Esophagus squamous epithelium (tissue), 4 donors: Measurements from ENCODE around the gene RNF7.

Experiments used
- CTCF ChIP-seq, 6 experiments: fragments of 450-650 bp in 4 of 6; fragments of 200-600 bp in 2 of 6; sonication (generic) in 2 of 6; IDR thresholded peaks; one replicate each; pipeline ENCODE4 v1.5.1; 2016 to 2019; ENCODE audit warnings: antibody characterized with exemption in 6 of 6, mild to moderate bottlenecking in 4 of 6, moderate library complexity in 4 of 6
- POLR2A ChIP-seq, 4 donors: fragments of 450-650 bp; IDR thresholded peaks; one replicate each; pipeline ENCODE4 v1.6.1; 2017; ENCODE audit warnings: antibody characterized with exemption in 4 of 4, mild to moderate bottlenecking in 4 of 4, moderate library complexity in 3 of 4

DNA sequence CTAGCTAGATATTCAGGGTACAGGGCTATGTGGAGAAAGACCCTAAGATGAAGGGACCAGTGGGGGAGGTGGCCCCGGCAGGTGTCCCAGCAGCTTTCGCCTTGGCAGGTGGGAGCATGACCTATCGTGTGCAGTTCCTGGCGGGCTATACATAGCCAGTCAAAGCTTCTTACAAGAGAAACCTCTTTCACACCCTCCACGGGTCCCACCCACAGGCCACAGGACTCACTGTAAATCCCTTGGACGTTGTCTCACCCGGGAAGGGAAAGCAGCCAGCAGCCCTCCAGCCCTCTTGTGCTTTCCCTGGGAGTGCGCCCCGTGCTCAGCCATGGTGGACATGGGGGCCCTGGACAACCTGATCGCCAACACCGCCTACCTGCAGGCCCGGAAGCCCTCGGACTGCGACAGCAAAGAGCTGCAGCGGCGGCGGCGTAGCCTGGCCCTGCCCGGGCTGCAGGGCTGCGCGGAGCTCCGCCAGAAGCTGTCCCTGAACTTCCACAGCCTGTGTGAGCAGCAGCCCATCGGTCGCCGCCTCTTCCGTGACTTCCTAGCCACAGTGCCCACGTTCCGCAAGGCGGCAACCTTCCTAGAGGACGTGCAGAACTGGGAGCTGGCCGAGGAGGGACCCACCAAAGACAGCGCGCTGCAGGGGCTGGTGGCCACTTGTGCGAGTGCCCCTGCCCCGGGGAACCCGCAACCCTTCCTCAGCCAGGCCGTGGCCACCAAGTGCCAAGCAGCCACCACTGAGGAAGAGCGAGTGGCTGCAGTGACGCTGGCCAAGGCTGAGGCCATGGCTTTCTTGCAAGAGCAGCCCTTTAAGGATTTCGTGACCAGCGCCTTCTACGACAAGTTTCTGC lies 40.1 kb downstream of the RNF7 start:
- TF ChIP-seq CTCF (IDR thresholded peaks at IDR 0.05) = no peak
- TF ChIP-seq POLR2A (IDR thresholded peaks at IDR 0.05) = no peak
